Measurements from ENCODE around the gene EEPD1. TPM values are rescaled to one million over a fixed set of nuclear protein-coding genes. Genes with fewer than 3 reads are reported as not detected.
"Not testable (repeated sequence)": the region's sequence is repeated elsewhere in the genome, so short reads cannot be mapped to it uniquely, and the experiment has no call there.

Gene EEPD1
- total RNA-seq, 1 donor from 2014 or later = 12.5 TPM

- Histone ChIP-seq H3K9me3 (ENCODE audit: control insufficient read depth in 3 of 3, low read length in 3 of 3) (no peaks in the 10 kb centered on the region), H3K4me3 (ENCODE audit: low read length in 3 of 3) (peak overlapping the region in 2 of 3 donors; percentile 27 to 36), H3K4me1 (ENCODE audit: control insufficient read depth in 3 of 3, insufficient read depth in 3 of 3, low read length in 3 of 3) (peaks cover 34 to 50% (median 41%) of the 10 kb centered on the region in 3 donors), H3K36me3 (ENCODE audit: control insufficient read depth in 3 of 3, insufficient read depth in 3 of 3, low read length in 3 of 3) (no peaks in the 10 kb centered on the region), H3K9ac (ENCODE audit: low read depth in 1 of 3, low read length in 3 of 3) (peak overlapping the region; percentile 14 to 64 (median 50)), H3K27me3 (ENCODE audit: control insufficient read depth in 3 of 3, insufficient read depth in 3 of 3, low read length in 3 of 3) (no peaks in the 10 kb centered on the region), H3K27ac (ENCODE audit: low read depth, low read length) (peak overlapping the region; percentile 80)
Measured at GRCh38 chr7:36115448-36116321, 37.4 kb upstream of the EEPD1 start.

- peaks cover 34 to 50% (median 41%) of the 10 kb centered on the region in 3 donors for H3K4me1 ChIP-seq (ENCODE audit: control insufficient read depth in 3 of 3, insufficient read depth in 3 of 3, low read length in 3 of 3)
- H3K9me3 ChIP-seq (ENCODE audit: control insufficient read depth in 3 of 3, low read length in 3 of 3) = no peaks in the 10 kb centered on the region
- H3K27me3 ChIP-seq (ENCODE audit: control insufficient read depth in 3 of 3, insufficient read depth in 3 of 3, low read length in 3 of 3) = no peaks in the 10 kb centered on the region
- H3K36me3 ChIP-seq (ENCODE audit: control insufficient read depth in 3 of 3, insufficient read depth in 3 of 3, low read length in 3 of 3) = no peaks in the 10 kb centered on the region
- peak overlapping the region; percentile 14 to 64 (median 64) for H3K9ac ChIP-seq (ENCODE audit: low read depth in 1 of 3, low read length in 3 of 3)
- H3K4me3 ChIP-seq (ENCODE audit: low read length in 3 of 3) = peak overlapping the region in 1 of 3 donors; percentile 36
- peak overlapping the region; percentile 80 for H3K27ac ChIP-seq (ENCODE audit: low read depth, low read length)
Measured at GRCh38 chr7:36116347-36117202, 36.5 kb upstream of the EEPD1 start.

DNA sequence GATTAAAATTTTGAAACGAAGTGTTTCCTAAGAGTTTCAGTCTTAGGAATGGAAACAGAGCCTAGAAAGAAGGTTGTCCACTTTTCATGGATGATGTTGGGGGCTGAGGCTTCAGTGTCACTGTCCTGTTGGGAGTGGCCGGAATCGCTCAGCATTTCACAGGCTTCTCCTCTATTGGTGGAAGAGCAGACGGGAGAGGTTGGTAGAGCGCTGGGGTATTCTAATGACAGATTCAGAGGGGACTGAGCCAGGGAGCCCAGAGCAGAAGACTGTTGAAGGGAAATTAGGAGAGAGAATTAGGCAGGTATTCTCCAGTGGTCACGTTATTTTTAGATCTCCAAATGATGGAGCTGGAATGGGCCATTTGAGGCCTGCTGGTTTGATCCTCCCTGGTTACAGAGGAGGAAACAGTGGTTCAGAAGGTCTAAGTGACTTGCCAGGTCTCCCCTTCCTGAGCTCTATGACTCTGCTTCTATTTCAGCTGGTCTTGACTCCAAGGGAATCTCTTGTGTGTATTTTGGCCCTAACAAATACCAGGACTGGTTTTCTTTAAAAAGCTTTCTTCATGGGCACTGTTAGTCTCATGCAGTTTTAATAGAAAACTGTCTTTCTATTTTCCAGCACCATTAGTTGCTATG is 35.7 kb upstream of the EEPD1 start:
- H3K27ac ChIP-seq (ENCODE audit: low read depth, low read length) = peak overlapping the region; percentile 80

DNA sequence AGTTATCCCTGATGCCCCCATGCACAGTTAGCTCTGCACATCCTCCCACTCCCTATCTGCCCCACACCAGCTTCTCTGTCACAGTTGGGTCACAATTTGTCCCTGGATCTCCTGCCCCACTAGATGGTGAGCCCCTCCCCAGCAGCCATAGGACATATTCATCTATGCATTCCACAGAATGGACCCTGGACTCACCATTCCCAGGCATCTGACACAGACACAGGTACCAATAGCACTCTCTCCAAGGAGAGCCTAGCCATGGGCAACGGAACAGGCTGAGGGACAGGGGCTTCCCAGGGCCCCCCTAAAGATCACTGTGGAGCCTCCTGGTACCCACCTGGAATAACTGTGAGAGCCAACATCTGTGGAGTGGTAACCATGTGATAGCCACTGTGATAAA is 34.7 kb upstream of the EEPD1 start:
- Histone ChIP-seq H3K9me3 (ENCODE audit: control insufficient read depth in 3 of 3, low read length in 3 of 3) (no peaks in the 10 kb centered on the region), H3K36me3 (ENCODE audit: control insufficient read depth in 3 of 3, insufficient read depth in 3 of 3, low read length in 3 of 3) (no peaks in the 10 kb centered on the region), H3K4me1 (ENCODE audit: control insufficient read depth in 3 of 3, insufficient read depth in 3 of 3, low read length in 3 of 3) (peaks cover 34 to 50% (median 41%) of the 10 kb centered on the region in 3 donors), H3K9ac (ENCODE audit: low read depth in 1 of 3, low read length in 3 of 3) (peak overlapping the region in 1 of 3 donors; percentile 17), H3K4me3 (ENCODE audit: low read length in 3 of 3) (no peak overlapping the region), H3K27me3 (ENCODE audit: control insufficient read depth in 3 of 3, insufficient read depth in 3 of 3, low read length in 3 of 3) (no peaks in the 10 kb centered on the region), H3K27ac (ENCODE audit: low read depth, low read length) (no peak overlapping the region)

More for the DNA sequence above, 35.7 kb upstream of the EEPD1 start:
- Histone ChIP-seq H3K9me3 (ENCODE audit: control insufficient read depth in 3 of 3, low read length in 3 of 3) (no peaks in the 10 kb centered on the region), H3K4me3 (ENCODE audit: low read length in 3 of 3) (peak overlapping the region in 1 of 3 donors; percentile 30), H3K4me1 (ENCODE audit: control insufficient read depth in 3 of 3, insufficient read depth in 3 of 3, low read length in 3 of 3) (peaks cover 34 to 50% (median 41%) of the 10 kb centered on the region in 3 donors), H3K27me3 (ENCODE audit: control insufficient read depth in 3 of 3, insufficient read depth in 3 of 3, low read length in 3 of 3) (no peaks in the 10 kb centered on the region), H3K9ac (ENCODE audit: low read depth in 1 of 3, low read length in 3 of 3) (no peak overlapping the region), H3K36me3 (ENCODE audit: control insufficient read depth in 3 of 3, insufficient read depth in 3 of 3, low read length in 3 of 3) (no peaks in the 10 kb centered on the region)

DNA sequence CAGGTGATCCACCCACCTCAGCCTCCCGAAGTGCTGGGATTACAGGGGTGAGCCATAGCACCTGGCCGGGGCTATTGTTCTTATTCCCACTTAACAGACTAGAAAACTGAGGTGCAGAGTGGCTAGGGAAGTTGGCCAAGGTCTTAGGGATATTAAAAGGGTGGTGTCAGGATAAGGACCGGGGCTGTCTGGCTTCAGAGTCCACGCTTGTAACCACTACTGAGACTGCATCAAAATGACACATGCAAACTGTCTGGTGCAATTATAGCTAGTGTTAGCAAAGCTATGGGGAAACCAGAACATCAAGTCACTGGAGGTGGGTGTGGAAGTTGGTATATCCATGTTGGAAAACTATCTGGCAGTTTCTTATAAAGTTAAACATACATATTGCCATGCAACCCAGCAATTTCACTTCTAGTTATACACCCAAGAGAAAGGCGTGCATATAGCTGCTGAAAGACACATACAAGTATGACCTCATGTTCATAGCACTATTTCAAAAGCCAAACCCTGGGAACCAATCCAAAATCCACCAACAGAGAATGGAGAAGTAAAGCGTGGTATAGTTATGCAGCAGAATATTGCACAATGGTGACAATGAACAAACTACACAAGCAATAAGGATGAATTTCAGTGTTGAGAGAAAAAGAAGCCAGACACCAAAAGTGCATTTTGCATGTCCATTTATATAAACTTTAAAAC is 33.9 kb upstream of the EEPD1 start:
- no peak overlapping the region for H3K4me3 ChIP-seq (ENCODE audit: low read length in 3 of 3)
- H3K27ac ChIP-seq (ENCODE audit: low read depth, low read length) = no peak overlapping the region
- no peaks in the 10 kb centered on the region for H3K9me3 ChIP-seq (ENCODE audit: control insufficient read depth in 3 of 3, low read length in 3 of 3)
- H3K4me1 ChIP-seq (ENCODE audit: control insufficient read depth in 3 of 3, insufficient read depth in 3 of 3, low read length in 3 of 3) = peaks cover 34 to 50% (median 41%) of the 10 kb centered on the region in 3 donors
- no peaks in the 10 kb centered on the region for H3K27me3 ChIP-seq (ENCODE audit: control insufficient read depth in 3 of 3, insufficient read depth in 3 of 3, low read length in 3 of 3)
- no peaks in the 10 kb centered on the region for H3K36me3 ChIP-seq (ENCODE audit: control insufficient read depth in 3 of 3, insufficient read depth in 3 of 3, low read length in 3 of 3)
- H3K9ac ChIP-seq (ENCODE audit: low read depth in 1 of 3, low read length in 3 of 3) = no peak overlapping the region

- not testable (repeated sequence) for H3K36me3 ChIP-seq (ENCODE audit: control insufficient read depth in 3 of 3, insufficient read depth in 3 of 3, low read length in 3 of 3); H3K4me3 ChIP-seq (ENCODE audit: low read length in 3 of 3); H3K9me3 ChIP-seq (ENCODE audit: control insufficient read depth in 3 of 3, low read length in 3 of 3); H3K27ac ChIP-seq (ENCODE audit: low read depth, low read length); H3K9ac ChIP-seq (ENCODE audit: low read depth in 1 of 3, low read length in 3 of 3); H3K27me3 ChIP-seq (ENCODE audit: control insufficient read depth in 3 of 3, insufficient read depth in 3 of 3, low read length in 3 of 3)
- peaks cover 34 to 48% (median 41%) of the 10 kb centered on the region in 3 donors for H3K4me1 ChIP-seq (ENCODE audit: control insufficient read depth in 3 of 3, insufficient read depth in 3 of 3, low read length in 3 of 3)
Measured at GRCh38 chr7:36119983-36120646, 32.9 kb upstream of the EEPD1 start.

DNA sequence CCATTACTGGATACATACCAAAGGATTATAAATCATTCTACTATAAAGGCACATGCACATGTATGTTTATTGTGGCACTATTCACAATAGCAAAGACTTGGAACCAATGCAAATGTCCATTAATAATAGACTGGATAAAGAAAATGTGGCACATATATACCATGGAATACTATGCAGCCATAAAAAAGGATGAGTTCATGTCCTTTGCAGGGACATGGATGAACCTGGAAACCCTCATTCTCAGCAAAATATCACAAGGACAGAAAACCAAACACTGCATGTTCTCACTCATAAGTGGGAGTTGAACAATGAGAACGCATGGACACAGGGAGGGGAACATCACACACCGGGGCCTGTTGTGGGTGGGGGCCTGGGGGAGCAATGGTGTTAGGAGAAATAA is 27.4 kb upstream of the EEPD1 start:
- not testable (repeated sequence) for H3K4me3 ChIP-seq (ENCODE audit: low read length in 3 of 3); H3K27ac ChIP-seq (ENCODE audit: low read depth, low read length); H3K9me3 ChIP-seq (ENCODE audit: control insufficient read depth in 3 of 3, low read length in 3 of 3); H3K36me3 ChIP-seq (ENCODE audit: control insufficient read depth in 3 of 3, insufficient read depth in 3 of 3, low read length in 3 of 3); H3K27me3 ChIP-seq (ENCODE audit: control insufficient read depth in 3 of 3, insufficient read depth in 3 of 3, low read length in 3 of 3); H3K9ac ChIP-seq (ENCODE audit: low read depth in 1 of 3, low read length in 3 of 3)
- H3K4me1 ChIP-seq (ENCODE audit: control insufficient read depth in 3 of 3, insufficient read depth in 3 of 3, low read length in 3 of 3) = peaks cover 30 to 40% (median 36%) of the 10 kb centered on the region in 3 donors

DNA sequence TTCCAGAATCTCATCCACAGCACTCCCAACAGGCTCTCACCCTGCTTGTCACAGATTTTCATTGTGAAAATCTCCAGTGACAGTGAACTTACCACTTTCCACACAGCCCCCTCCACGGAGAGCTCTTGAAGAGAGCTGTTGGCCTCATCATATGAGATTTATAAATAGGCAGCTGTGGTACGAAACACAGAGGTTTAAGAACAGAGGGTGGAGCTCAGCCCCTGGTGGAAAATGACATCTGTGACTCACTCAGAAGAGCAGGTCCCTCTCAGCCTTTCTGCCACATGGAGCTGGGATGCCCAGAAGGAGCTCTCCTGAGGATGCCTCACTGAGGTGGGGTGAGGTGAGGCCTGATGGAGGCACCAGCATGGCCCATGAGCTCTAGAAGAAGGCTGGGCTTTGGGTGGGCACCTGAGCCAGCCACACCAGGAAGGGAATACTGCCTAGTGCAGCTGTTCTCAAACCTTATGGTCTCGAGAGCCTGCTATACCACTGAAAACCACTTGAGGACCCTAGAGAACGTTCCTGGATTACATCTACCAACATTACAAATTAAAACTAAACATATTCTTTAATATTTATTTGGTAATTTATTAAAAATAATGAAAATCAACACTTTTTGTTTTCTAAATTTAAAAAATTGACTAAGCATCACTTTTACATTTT is 25.8 kb upstream of the EEPD1 start:
- peaks cover 39 to 52% (median 50%) of the 10 kb centered on the region in 3 donors for H3K4me1 ChIP-seq (ENCODE audit: control insufficient read depth in 3 of 3, insufficient read depth in 3 of 3, low read length in 3 of 3)
- H3K36me3 ChIP-seq (ENCODE audit: control insufficient read depth in 3 of 3, insufficient read depth in 3 of 3, low read length in 3 of 3) = no peaks in the 10 kb centered on the region
- no peak overlapping the region for H3K4me3 ChIP-seq (ENCODE audit: low read length in 3 of 3)
- no peaks in the 10 kb centered on the region for H3K9me3 ChIP-seq (ENCODE audit: control insufficient read depth in 3 of 3, low read length in 3 of 3)
- no peaks in the 10 kb centered on the region for H3K27me3 ChIP-seq (ENCODE audit: control insufficient read depth in 3 of 3, insufficient read depth in 3 of 3, low read length in 3 of 3)
- peak overlapping the region in 2 of 3 donors; percentile 3 to 15 for H3K9ac ChIP-seq (ENCODE audit: low read depth in 1 of 3, low read length in 3 of 3)
- H3K27ac ChIP-seq (ENCODE audit: low read depth, low read length) = peak overlapping the region; percentile 69

All from skeletal muscle tissue (tissue), 4 donors.